Measurements from ENCODE around the gene EED. TPM values are rescaled to one million over a fixed set of nuclear protein-coding genes. Genes with fewer than 3 reads are reported as not detected.

Gene EED
- total RNA-seq, 1 experiment from 2014 or later, result 25.2 TPM

DNA sequence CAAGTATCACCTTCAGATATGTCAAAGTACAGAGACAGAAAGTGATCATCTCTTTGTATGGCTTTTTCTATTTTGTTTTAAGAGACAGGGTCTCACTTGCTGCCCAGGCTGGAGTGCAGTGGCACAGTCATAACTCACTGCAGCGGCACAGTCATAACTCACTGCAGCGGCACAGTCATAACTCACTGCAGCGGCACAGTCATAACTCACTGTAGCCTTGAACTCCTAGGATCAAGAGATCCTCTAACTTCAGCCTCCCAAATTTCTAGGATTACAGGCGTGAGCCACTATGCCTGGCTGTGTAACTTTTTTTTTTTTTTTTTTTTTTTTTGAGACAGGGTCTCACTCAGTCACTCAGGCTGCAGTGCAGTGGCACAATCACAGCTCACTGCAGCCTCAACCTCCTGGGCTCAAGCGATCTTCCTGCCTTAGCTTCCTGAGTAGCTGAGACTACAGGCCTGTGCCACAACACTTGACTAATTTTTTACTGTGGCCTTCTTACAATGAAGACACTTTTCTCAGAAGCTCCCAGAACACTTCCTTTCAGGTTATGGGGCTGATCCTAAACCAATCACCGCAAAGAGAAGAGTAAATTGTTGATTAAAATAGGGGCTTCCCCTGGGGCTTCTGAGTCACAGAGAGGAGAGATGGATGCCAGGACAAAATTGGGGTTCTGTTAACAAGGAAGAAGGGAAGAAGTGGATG lies 48.5 kb downstream of the EED start:
- CTCF ChIA-PET, result interaction anchor here (3.7 kb wide), 1 partner anchor 438 kb away, joined by 12 read pairs; the partner anchor contains the start of gene CCDC83
- ATAC-seq, result no peak
- H3K9me2 ChIP-seq (ENCODE audit: insufficient read depth), result no peaks in the 10 kb centered on the region; the same call in 1 of the 2 replicates

More for the DNA sequence above, 48.5 kb downstream of the EED start:
- Histone ChIP-seq H3K27me3 (ENCODE audit: insufficient read depth, low read length) (no peaks in the 10 kb centered on the region), H3K4me3 (replicated peaks in 1 of 2; ENCODE audit: low read depth in 1 of 2, low read length in 2 of 2) (no peak overlapping the region), H3K27ac (ENCODE audit: low read depth, low read length) (no peak overlapping the region), H3K9ac (ENCODE audit: low read length) (no peak overlapping the region), H2AFZ (ENCODE audit: low read depth, low read length, poor library complexity, severe bottlenecking) (no peak overlapping the region), H4K20me1 (ENCODE audit: insufficient read depth) (no peaks in the 10 kb centered on the region), H3K9me3 (ENCODE audit: control insufficient read depth in 1 of 2, insufficient read depth in 1 of 2, low read depth in 1 of 2, low read length in 2 of 2) (no peaks in the 10 kb centered on the region), H3K36me3 (ENCODE audit: control insufficient read depth in 1 of 2, insufficient read depth in 2 of 2, low read length in 2 of 2) (no peaks in the 10 kb centered on the region), H3K79me2 (ENCODE audit: insufficient read depth, low read length) (no peaks in the 10 kb centered on the region), H3K4me1 (ENCODE audit: control insufficient read depth in 1 of 2, insufficient read depth in 2 of 2, low read length in 2 of 2) (no peaks in the 10 kb centered on the region), H3K4me2 (ENCODE audit: low read length) (no peak overlapping the region)
- TF ChIP-seq SIN3A (IDR thresholded peaks at IDR 0.05; ENCODE audit: low read depth) (no peak), YY1 (IDR thresholded peaks at IDR 0.05; ENCODE audit: extremely low read depth, insufficient replicate concordance, low read depth, low read length) (no peak), EZH2 (IDR thresholded peaks at IDR 0.05) (no peak), REST (IDR thresholded peaks at IDR 0.05; ENCODE audit: low read depth) (no peak), JUND (IDR thresholded peaks at IDR 0.05) (no peak), POLR2AphosphoS5 (IDR thresholded peaks at IDR 0.05; ENCODE audit: low read depth, low read length) (no peak), EZH2phosphoT487 (IDR thresholded peaks at IDR 0.05; ENCODE audit: borderline replicate concordance) (no peak), SRF (IDR thresholded peaks at IDR 0.05; ENCODE audit: low read depth) (no peak), MAX (IDR thresholded peaks at IDR 0.05) (no peak), EGR1 (IDR thresholded peaks at IDR 0.05; ENCODE audit: low read depth) (no peak)
- TF ChIP-seq, protein P1, sequence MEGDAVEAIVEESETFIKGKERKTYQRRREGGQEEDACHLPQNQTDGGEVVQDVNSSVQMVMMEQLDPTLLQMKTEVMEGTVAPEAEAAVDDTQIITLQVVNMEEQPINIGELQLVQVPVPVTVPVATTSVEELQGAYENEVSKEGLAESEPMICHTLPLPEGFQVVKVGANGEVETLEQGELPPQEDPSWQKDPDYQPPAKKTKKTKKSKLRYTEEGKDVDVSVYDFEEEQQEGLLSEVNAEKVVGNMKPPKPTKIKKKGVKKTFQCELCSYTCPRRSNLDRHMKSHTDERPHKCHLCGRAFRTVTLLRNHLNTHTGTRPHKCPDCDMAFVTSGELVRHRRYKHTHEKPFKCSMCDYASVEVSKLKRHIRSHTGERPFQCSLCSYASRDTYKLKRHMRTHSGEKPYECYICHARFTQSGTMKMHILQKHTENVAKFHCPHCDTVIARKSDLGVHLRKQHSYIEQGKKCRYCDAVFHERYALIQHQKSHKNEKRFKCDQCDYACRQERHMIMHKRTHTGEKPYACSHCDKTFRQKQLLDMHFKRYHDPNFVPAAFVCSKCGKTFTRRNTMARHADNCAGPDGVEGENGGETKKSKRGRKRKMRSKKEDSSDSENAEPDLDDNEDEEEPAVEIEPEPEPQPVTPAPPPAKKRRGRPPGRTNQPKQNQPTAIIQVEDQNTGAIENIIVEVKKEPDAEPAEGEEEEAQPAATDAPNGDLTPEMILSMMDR (IDR thresholded peaks at IDR 0.05 in 2 of 3, conservative IDR thresholded peaks at IDR 0.05 in 1 of 3; ENCODE audit: borderline replicate concordance in 1 of 3, insufficient read depth in 1 of 3, low read depth in 2 of 3, low read length in 2 of 3), result no peak
- RAD21 ChIA-PET (ENCODE audit: low non-redundant PET in 1 of 2, low total read pairs in 2 of 2, uncharacterized antibody in 2 of 2, unreplicated experiment in 2 of 2), result no interaction called here
- POLR2A ChIA-PET, result interaction anchor here (0.7 kb wide), 1 partner anchor 471 kb away, joined by 4 read pairs; no protein-coding TSS in a partner anchor
- DNase-seq (ENCODE audit: low read depth, low spot score), result no peak
- no TSS peak for BruUV-seq (replicated peaks)
- intact Hi-C loops (cut with micrococcal nuclease), result no loop called here

All from HCT116 (cell line).